SK-N-SH (cell line): ENCODE measurements around the gene MYO3A.

Experiments
- EP300 ChIP-seq, 2 experiments: IDR thresholded peaks; 2 replicates each; pipeline versions ENCODE4 v1.4.0 to v1.6.1; 2012; ENCODE audit warnings: borderline replicate concordance in 1 of 2, low read depth in 1 of 2, low read length in 1 of 2
- EZH2phosphoT487 ChIP-seq: fragments of 200-600 bp; sonication (generic); IDR thresholded peaks from 2 replicates; pipeline ENCODE4 v1.6.1; 2017; ENCODE audit warnings: low read depth, mixed run types, mild to moderate bottlenecking, antibody characterized with exemption, moderate library complexity, borderline replicate concordance
- POLR2AphosphoS5 ChIP-seq: IDR thresholded peaks from 2 replicates; pipeline ENCODE4 v1.6.1; 2012; ENCODE audit warnings: low read depth, low read length
- YY1 ChIP-seq: IDR thresholded peaks from 2 replicates; pipeline ENCODE4 v1.4.0; 2012; ENCODE audit warnings: low read depth, mild to moderate bottlenecking
- TF ChIP-seq, protein P1 (sequence below): fragments of 200-600 bp; sonication (generic); IDR thresholded peaks from 2 replicates; pipeline ENCODE4 v1.6.1; 2017; ENCODE audit warnings: antibody characterized with exemption, mild to moderate bottlenecking, moderate library complexity
- TF ChIP-seq, protein P2 (sequence below): IDR thresholded peaks from 2 replicates; pipeline ENCODE4 v1.4.0; 2012; ENCODE audit warnings: low read depth

DNA sequence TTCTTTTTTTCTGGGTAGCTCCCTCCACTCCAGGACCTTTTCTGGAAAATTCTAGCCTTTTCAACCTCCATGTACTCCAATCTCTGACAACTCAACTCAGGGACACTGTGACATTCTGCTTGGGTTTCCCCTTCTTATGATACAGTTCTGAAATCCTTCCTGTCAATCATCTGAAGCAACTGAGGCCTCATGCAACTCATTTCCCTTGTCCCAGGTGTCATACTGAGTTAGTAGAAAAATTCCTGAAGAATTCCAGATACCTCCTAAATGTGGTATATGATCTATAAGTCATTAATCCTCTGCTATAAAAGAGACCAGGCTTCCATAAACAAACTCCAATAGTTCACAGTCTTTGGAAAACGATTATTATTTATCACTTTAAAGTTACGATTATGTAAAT, 43.0 kb upstream of the MYO3A start:
- TF ChIP-seq POLR2AphosphoS5 (no peak), YY1 (no peak), EP300 (IDR thresholded peaks at IDR 0.05; ENCODE audit: borderline replicate concordance in 1 of 2, low read depth in 1 of 2, low read length in 1 of 2) (no peak), EZH2phosphoT487 (no peak)
- TF ChIP-seq, protein P1, sequence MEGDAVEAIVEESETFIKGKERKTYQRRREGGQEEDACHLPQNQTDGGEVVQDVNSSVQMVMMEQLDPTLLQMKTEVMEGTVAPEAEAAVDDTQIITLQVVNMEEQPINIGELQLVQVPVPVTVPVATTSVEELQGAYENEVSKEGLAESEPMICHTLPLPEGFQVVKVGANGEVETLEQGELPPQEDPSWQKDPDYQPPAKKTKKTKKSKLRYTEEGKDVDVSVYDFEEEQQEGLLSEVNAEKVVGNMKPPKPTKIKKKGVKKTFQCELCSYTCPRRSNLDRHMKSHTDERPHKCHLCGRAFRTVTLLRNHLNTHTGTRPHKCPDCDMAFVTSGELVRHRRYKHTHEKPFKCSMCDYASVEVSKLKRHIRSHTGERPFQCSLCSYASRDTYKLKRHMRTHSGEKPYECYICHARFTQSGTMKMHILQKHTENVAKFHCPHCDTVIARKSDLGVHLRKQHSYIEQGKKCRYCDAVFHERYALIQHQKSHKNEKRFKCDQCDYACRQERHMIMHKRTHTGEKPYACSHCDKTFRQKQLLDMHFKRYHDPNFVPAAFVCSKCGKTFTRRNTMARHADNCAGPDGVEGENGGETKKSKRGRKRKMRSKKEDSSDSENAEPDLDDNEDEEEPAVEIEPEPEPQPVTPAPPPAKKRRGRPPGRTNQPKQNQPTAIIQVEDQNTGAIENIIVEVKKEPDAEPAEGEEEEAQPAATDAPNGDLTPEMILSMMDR: no peak
- TF ChIP-seq, protein P2, sequence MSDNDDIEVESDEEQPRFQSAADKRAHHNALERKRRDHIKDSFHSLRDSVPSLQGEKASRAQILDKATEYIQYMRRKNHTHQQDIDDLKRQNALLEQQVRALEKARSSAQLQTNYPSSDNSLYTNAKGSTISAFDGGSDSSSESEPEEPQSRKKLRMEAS: no peak
